Lung (tissue), 12 donors: Measurements from ENCODE around the gene CCDC159. TPM values are rescaled to one million over a fixed set of nuclear protein-coding genes. Genes with fewer than 3 reads are reported as not detected.

Experiments used
- ATAC-seq: fragments of 200-7000 bp; cut with Tn5 transposase; one replicate; pipeline ENCODE4 v1.9.1; 2020; ENCODE audit warnings: moderate number of reproducible peaks; ENCODE audit not compliant: insufficient read depth, low FRiP score
- DNase-seq, 3 donors: peaks; one replicate each; pipeline ENCODE4 v3.0.0-alpha.2; 2013 to 2017
- H3K27ac ChIP-seq, 2 donors: one replicate each; pipeline ENCODE4 v1.5.1; 2013; ENCODE audit warnings: mild to moderate bottlenecking in 2 of 2, moderate library complexity in 2 of 2, control low read depth in 1 of 2, inconsistent platforms in 1 of 2, low read depth in 1 of 2, low read length in 1 of 2
- H3K27me3 ChIP-seq, 3 donors: one replicate each; pipeline ENCODE4 v1.5.1; 2013; ENCODE audit warnings: low read length in 2 of 3; ENCODE audit not compliant: control insufficient read depth in 3 of 3, insufficient read depth in 3 of 3
- H3K36me3 ChIP-seq, 4 donors: one replicate each; pipeline ENCODE4 v1.5.1; 2013; ENCODE audit warnings: low read length in 4 of 4, mild to moderate bottlenecking in 1 of 4, moderate library complexity in 1 of 4; ENCODE audit not compliant: control insufficient read depth in 4 of 4, insufficient read depth in 4 of 4
- H3K4me1 ChIP-seq, 5 donors: one replicate each; pipeline ENCODE4 v1.5.1; 2013; ENCODE audit warnings: low read length in 5 of 5, mild to moderate bottlenecking in 2 of 5, moderate library complexity in 1 of 5; ENCODE audit not compliant: control insufficient read depth in 5 of 5, insufficient read depth in 5 of 5
- H3K4me3 ChIP-seq: one replicate; pipeline ENCODE4 v1.5.1; 2013; ENCODE audit warnings: mild to moderate bottlenecking, control low read depth, moderate library complexity
- H3K9ac ChIP-seq, 2 donors: one replicate each; pipeline ENCODE4 v1.5.1; 2013; ENCODE audit warnings: low read length in 2 of 2, control low read depth in 1 of 2; ENCODE audit not compliant: insufficient read depth in 1 of 2
- H3K9me3 ChIP-seq, 4 donors: one replicate each; pipeline ENCODE4 v1.5.1; 2013; ENCODE audit warnings: low read length in 3 of 4, mild to moderate bottlenecking in 1 of 4, moderate library complexity in 1 of 4; ENCODE audit not compliant: control insufficient read depth in 4 of 4, insufficient read depth in 3 of 4
- CTCF ChIP-seq: IDR thresholded peaks from 2 replicates; pipeline ENCODE4 v1.5.1; 2012; ENCODE audit warnings: mild to moderate bottlenecking; ENCODE audit errors: control extremely low read depth, extremely low read depth
- WGBS, 2 donors: extraction: QIAGEN DNeasy Blood & Tissue Kit; methylation state at CpG; one replicate each; pipeline ENCODE4 v1.1.7; 2013; 5-methylcytosine and 5-hydroxymethylcytosine counted together
- polyA plus RNA-seq, 2 donors: library from polyadenylated mRNA; stranded (reverse); fragments of 200-250 nt; gene quantifications; one replicate each; pipeline ENCODE4 v1.2.1, GENCODE V29; 2013
- total RNA-seq, 2 donors: library from RNA; depleted of rRNA in 1 of 2; stranded (reverse); fragments of >200 nt in 1 of 2; gene quantifications; one replicate each; pipeline ENCODE4 v1.2.1, GENCODE V29; 2014 to 2021
- donor health status: control.
- donor health status: control.
- donor health status: Bipolar disorder and iron deficiency.
- donor health status: healthy.
- donor health status: DM: yes; HTN: yes; CAD: no.

Gene CCDC159
- total and polyA plus RNA-seq, 4 donors, result 25.8 to 55.2 (median 33.7) TPM

- DNase-seq (no peak), ATAC-seq (no peak)
- no peak for TF ChIP-seq CTCF
- H3K27ac ChIP-seq, result peak overlapping the region; percentile 36 to 85
- H3K9ac ChIP-seq, result peak overlapping the region in 1 of 2 donors; percentile 87
- no peaks in the 10 kb centered on the region for H3K27me3 ChIP-seq
- H3K4me1 ChIP-seq, result peaks cover 0 to 37% (median 20%) of the 10 kb centered on the region in 5 donors
- H3K4me3 ChIP-seq, result no peak overlapping the region
- H3K36me3 ChIP-seq, result peaks cover 0 to 13% (median 5%) of the 10 kb centered on the region in 4 donors
- H3K9me3 ChIP-seq, result no peaks in the 10 kb centered on the region
- WGBS, 2 donors, result 47 to 67% methylated on average over 17 of the region's 17 CpGs
Measured at GRCh38 chr19:11324748-11325389, 21.4 kb upstream of the CCDC159 start.

- H3K27ac ChIP-seq, result no peak overlapping the region
- no peaks in the 10 kb centered on the region for H3K9me3 ChIP-seq
- WGBS, 2 donors, result 91 to 98% methylated on average over 7 of the region's 7 CpGs
- H3K4me3 ChIP-seq, result no peak overlapping the region
- no peak for TF ChIP-seq CTCF
- no peak for DNase-seq
- no peak for ATAC-seq
- peaks cover 0 to 13% (median 6%) of the 10 kb centered on the region in 4 donors for H3K36me3 ChIP-seq
- peaks cover 0 to 37% (median 20%) of the 10 kb centered on the region in 5 donors for H3K4me1 ChIP-seq
- H3K9ac ChIP-seq, result no peak overlapping the region
- H3K27me3 ChIP-seq, result no peaks in the 10 kb centered on the region
Measured at GRCh38 chr19:11325544-11325943, 20.8 kb upstream of the CCDC159 start.

- WGBS, 2 donors, result 73 to 80% methylated on average over 4 of the region's 4 CpGs
- ATAC-seq (no peak), DNase-seq (no peak)
- no peak overlapping the region for H3K27ac ChIP-seq
- H3K9ac ChIP-seq, result no peak overlapping the region
- H3K4me1 ChIP-seq, result no peaks in the 10 kb centered on the region
- no peaks in the 10 kb centered on the region for H3K9me3 ChIP-seq
- H3K36me3 ChIP-seq, result peaks cover 7 to 32% (median 18%) of the 10 kb centered on the region in 4 donors
- H3K27me3 ChIP-seq, result no peaks in the 10 kb centered on the region
- H3K4me3 ChIP-seq, result no peak overlapping the region
- TF ChIP-seq CTCF, result no peak
Measured at GRCh38 chr19:11330127-11330526, 16.2 kb upstream of the CCDC159 start.
